GM10248 (cell line): Measurements from ENCODE around the gene NOD1.

Source experiments
- CTCF ChIA-PET: fragments of 300-600 bp; sonication (Branson Sonifier 250); formaldehyde crosslinking; extraction: SDS; loops from one replicate; lab custom pipeline; 2021; ENCODE audit warnings: antibody characterized with exemption; lab: Yijun Ruan, JAX
- POLR2A ChIA-PET: fragments of 350-650 bp; sonication (Branson Sonifier 250); formaldehyde crosslinking; extraction: SDS; loops from one replicate; lab custom pipeline; 2020; ENCODE audit warnings: antibody characterized with exemption; lab: Yijun Ruan, JAX
- DNase-seq: peaks from one replicate; pipeline ENCODE4 v3.0.0; 2012; ENCODE audit errors: extremely low spot score
- TF ChIP-seq, protein P1 (sequence below): IDR thresholded peaks from 2 replicates; pipeline ENCODE4 v1.5.1; 2012; ENCODE audit warnings: mild to moderate bottlenecking, low read depth; ENCODE audit errors: extremely low read depth, missing control alignments, control extremely low read depth

Gene NOD1

DNA sequence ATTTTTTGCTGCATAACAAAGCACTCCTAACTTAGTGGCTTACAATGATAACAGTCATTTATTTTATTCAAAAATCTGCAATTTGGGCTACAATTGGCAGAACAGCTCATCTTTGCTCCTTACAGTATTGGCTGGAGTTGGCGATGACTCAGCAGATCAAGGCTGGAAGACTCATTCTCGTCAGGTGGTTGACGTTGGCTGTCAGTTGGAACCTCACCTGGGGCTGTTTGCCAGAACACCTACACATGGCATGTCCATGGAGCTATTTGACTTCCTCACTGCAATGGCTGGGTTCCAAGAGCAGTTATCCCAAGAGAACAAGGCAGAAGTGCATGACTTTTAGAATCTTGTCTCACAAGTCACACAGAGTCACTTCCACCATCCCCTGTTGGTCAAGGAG is 75.1 kb downstream of the NOD1 start:
- CTCF ChIA-PET = no interaction called here
- POLR2A ChIA-PET = no interaction called here
- no peak for DNase-seq
- TF ChIP-seq, protein P1, sequence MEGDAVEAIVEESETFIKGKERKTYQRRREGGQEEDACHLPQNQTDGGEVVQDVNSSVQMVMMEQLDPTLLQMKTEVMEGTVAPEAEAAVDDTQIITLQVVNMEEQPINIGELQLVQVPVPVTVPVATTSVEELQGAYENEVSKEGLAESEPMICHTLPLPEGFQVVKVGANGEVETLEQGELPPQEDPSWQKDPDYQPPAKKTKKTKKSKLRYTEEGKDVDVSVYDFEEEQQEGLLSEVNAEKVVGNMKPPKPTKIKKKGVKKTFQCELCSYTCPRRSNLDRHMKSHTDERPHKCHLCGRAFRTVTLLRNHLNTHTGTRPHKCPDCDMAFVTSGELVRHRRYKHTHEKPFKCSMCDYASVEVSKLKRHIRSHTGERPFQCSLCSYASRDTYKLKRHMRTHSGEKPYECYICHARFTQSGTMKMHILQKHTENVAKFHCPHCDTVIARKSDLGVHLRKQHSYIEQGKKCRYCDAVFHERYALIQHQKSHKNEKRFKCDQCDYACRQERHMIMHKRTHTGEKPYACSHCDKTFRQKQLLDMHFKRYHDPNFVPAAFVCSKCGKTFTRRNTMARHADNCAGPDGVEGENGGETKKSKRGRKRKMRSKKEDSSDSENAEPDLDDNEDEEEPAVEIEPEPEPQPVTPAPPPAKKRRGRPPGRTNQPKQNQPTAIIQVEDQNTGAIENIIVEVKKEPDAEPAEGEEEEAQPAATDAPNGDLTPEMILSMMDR = no peak

DNA sequence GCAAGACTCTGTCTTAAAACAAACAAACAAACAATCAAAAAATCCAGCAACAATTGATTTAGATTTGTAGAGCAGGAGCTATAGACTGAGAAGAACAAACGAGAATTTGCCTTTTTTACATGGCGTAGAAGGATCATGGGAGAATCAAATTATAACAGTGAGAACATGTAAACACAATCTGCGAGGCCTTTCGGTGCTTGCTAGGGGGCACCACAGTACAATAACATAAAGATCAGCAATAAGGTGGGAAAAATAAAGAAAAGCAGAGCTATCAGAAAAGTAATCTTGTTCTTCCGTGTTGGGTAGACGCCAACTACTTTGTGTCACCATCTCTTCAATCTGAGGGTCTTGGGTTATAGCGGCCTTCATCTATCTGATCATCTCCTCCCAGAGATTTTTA is 82.2 kb downstream of the NOD1 start:
- no peak for DNase-seq
- POLR2A ChIA-PET = no interaction called here
- TF ChIP-seq, protein P1 = no peak
- CTCF ChIA-PET = interaction anchor here (1.0 to 1.7 kb wide), 3 partner anchors 17 to 265 kb away, joined by 3 to 6 read pairs (median 5); no protein-coding TSS in a partner anchor

DNA sequence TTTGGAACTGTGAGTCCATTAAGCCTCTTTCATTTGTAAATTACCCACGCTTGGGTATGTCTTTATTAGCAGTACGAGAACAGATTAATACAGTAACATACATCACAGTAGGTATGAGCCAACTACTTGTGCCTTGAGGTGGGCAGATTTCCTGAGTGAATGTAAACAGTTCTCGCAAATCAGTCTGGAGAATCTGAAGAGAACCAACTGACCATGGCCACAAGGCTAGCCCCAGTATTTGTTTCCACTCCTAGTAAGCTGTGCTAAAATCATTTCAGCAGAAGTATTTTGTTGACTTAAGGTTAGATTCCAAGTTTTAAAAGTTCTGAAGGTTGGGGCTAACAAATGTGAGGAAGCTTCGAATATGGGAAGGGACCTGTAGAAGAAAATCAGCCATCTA is 82.9 kb downstream of the NOD1 start:
- ChIA-PET POLR2A (no interaction called here), CTCF (interaction anchor here (1.0 to 1.7 kb wide), 4 partner anchors 17 to 264 kb away, joined by 3 to 6 read pairs (median 4); no protein-coding TSS in a partner anchor)
- DNase-seq = no peak
- TF ChIP-seq, protein P1 = no peak

DNA sequence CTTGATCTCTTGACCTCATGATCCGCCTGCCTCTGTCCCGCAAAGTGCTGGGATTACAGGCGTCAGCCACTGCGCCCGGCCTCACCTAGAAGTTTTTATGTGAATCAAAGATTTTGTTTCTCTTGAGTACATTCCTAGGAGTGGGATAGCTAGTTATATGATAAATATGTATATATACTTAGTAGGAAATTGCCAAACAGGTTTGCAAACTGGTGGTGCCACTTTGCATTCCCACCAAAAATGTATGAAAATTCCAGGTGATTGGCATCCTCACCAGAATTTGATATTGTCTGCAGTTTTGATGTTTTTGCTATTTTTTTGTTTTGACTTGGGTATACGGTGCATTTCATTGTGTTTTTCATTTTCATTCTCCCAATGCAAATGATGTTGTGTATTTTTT is 86.8 kb downstream of the NOD1 start:
- TF ChIP-seq, protein P1 = no peak
- CTCF ChIA-PET = interaction anchor here (1.2 to 1.5 kb wide), 2 partner anchors 15 to 27 kb away, joined by 3 read pairs; no protein-coding TSS in a partner anchor
- DNase-seq = no peak
- POLR2A ChIA-PET = no interaction called here

DNA sequence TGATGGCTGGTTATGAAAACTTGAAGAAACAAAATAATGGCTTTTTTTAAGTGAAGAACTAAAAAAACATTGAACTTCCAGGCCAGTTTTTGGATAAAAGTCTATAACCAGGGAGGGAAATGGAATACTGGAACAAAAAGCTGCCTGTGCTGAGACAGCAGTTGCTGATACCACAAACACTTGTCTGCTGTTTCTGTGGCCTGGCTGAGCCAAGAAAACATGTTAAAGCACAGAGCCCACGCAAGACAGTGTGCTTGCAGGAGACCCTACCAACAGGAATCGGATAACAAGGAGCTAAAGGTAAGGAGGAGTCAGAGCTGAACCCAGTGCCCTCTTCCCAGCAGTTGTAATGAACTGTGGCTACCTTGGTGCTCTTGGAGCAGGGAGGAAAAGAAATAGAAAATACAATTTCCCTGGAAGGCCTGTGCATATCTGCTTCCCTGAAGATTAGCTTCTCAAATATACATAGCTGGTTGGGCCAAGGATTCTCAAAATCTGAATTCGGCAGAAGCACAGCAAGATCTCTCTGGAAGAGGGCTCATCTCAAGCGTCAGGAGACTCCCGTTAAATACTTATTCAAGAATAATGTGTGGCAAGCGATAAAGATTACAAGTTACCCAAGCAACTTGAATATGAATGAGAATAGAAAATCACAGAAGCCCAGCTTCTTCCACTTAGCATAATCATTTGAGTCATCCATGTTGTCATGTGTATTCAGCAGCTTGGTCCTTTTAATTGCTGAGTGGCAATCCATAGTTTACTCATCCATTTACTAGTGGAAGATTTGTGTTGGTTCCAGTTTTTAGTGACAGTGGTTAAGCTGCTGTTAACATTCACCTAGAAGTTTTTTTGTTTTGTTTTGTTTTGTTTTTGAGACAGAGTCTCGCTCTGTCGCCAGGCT is 87.6 kb downstream of the NOD1 start:
- ChIA-PET CTCF (interaction anchor here (1.2 to 1.5 kb wide), 2 partner anchors 16 to 26 kb away, joined by 3 read pairs; no protein-coding TSS in a partner anchor), POLR2A (interaction anchor here (0.5 kb wide), 1 partner anchor 26 kb away, joined by 6 read pairs; no protein-coding TSS in a partner anchor)
- TF ChIP-seq, protein P1 = no peak
- no peak for DNase-seq

DNA sequence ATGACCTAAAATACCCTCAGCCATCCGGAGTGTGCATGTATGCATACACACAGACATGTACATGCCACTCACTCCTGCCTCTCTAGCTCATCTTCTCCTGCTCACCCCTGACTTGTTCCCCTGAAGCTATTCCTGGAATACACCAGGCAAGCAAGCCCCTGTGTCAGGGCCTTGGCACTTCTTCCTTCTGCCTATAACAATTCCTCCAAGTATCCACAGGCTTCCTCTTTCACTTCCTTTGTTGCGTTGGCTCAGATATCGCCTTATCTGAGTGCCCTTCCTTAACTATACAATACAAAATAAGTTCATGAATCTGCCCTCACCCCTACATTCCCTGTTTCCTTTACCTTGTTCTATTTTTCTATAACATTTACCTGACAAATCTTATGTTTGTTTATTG is 88.8 kb downstream of the NOD1 start:
- CTCF ChIA-PET = interaction anchor here (1.5 kb wide), 1 partner anchor 25 kb away, joined by 4 read pairs; no protein-coding TSS in a partner anchor
- POLR2A ChIA-PET = no interaction called here
- TF ChIP-seq, protein P1 = no peak
- DNase-seq = no peak
